Tibial artery (tissue), 4 donors: ENCODE data around the gene SMIM17.

ENCODE experiments used
- DNase-seq, 2 donors: peaks; one replicate each; pipeline ENCODE4 v3.0.0-alpha.2; 2019
- H3K27ac ChIP-seq, 2 donors: fragments of 200-600 bp; sonication (generic) in 1 of 2; 1 replicate in 1 of 2; 2 replicates in 1 of 2; pipeline ENCODE4 v1.5.1; 2018 to 2019; ENCODE audit warnings: mild to moderate bottlenecking in 1 of 2
- H3K27me3 ChIP-seq, 2 donors: fragments of 200-600 bp; sonication (generic) in 1 of 2; one replicate each; pipeline versions ENCODE4 v1.5.1 to v1.6.0; 2016 to 2019
- H3K36me3 ChIP-seq, 3 donors: fragments of 200-600 bp; sonication (generic) in 2 of 3; one replicate each; pipeline ENCODE4 v1.5.1; 2016 to 2019; ENCODE audit warnings: mild to moderate bottlenecking in 2 of 3
- H3K4me1 ChIP-seq, 4 donors: fragments of 200-600 bp; sonication (generic) in 2 of 4; 1 replicate in 3 of 4; 2 replicates in 1 of 4; pipeline ENCODE4 v1.5.1; 2016 to 2019
- H3K4me3 ChIP-seq, 2 donors: fragments of 200-600 bp; sonication (generic) in 1 of 2; 1 replicate in 1 of 2; 2 replicates in 1 of 2; pipeline ENCODE4 v1.5.1; 2018 to 2019; ENCODE audit warnings: mild to moderate bottlenecking in 2 of 2
- H3K9me3 ChIP-seq, 3 donors: fragments of 200-600 bp; sonication (generic) in 1 of 3; one replicate each; pipeline ENCODE4 v1.5.1; 2016 to 2019
- intact Hi-C: fragments of 100-400 bp; cut with DNase I; formaldehyde crosslinking; loops from one replicate; pipeline ENCODE4 v1.15.0; 2023; ENCODE audit warnings: low total_unique reads
- TF ChIP-seq, protein P1 (sequence below), 2 experiments: fragments of 200-600 bp in 1 of 2; fragments of 450-650 bp in 1 of 2; IDR thresholded peaks; one replicate each; pipeline ENCODE4 v1.5.1; 2017 to 2019; ENCODE audit warnings: antibody characterized with exemption in 2 of 2, mild to moderate bottlenecking in 1 of 2, moderate library complexity in 1 of 2

Gene SMIM17

DNA sequence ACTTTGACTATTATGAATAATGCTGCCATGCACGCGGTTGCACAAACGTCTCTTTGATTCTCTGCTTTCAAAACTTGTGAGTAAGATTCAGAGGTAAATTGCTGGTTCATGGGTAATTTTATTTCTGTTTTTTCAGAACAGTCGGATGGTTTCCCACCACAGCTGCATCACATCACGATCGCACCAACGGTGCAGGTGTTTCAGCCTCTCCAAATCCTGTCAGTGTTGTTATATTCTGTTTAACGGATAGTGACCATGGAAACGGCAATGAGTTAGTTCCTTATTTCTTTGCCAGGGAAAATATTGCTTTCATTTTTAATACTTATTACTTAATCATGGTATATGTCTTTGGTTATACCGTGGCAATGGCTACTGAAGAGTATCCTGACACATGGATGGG, 47.7 kb downstream of the SMIM17 start:
- intact Hi-C loops = no loop called here
- Histone ChIP-seq H3K27me3 (no peaks in the 10 kb centered on the region), H3K27ac (no peak overlapping the region), H3K4me1 (no peaks in the 10 kb centered on the region), H3K36me3 (peaks cover 0 to 4% (median 0%) of the 10 kb centered on the region in 3 donors), H3K4me3 (no peak overlapping the region), H3K9me3 (no peaks in the 10 kb centered on the region)
- TF ChIP-seq, protein P1, sequence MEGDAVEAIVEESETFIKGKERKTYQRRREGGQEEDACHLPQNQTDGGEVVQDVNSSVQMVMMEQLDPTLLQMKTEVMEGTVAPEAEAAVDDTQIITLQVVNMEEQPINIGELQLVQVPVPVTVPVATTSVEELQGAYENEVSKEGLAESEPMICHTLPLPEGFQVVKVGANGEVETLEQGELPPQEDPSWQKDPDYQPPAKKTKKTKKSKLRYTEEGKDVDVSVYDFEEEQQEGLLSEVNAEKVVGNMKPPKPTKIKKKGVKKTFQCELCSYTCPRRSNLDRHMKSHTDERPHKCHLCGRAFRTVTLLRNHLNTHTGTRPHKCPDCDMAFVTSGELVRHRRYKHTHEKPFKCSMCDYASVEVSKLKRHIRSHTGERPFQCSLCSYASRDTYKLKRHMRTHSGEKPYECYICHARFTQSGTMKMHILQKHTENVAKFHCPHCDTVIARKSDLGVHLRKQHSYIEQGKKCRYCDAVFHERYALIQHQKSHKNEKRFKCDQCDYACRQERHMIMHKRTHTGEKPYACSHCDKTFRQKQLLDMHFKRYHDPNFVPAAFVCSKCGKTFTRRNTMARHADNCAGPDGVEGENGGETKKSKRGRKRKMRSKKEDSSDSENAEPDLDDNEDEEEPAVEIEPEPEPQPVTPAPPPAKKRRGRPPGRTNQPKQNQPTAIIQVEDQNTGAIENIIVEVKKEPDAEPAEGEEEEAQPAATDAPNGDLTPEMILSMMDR (IDR thresholded peaks at IDR 0.05) = no peak
- DNase-seq = no peak

DNA sequence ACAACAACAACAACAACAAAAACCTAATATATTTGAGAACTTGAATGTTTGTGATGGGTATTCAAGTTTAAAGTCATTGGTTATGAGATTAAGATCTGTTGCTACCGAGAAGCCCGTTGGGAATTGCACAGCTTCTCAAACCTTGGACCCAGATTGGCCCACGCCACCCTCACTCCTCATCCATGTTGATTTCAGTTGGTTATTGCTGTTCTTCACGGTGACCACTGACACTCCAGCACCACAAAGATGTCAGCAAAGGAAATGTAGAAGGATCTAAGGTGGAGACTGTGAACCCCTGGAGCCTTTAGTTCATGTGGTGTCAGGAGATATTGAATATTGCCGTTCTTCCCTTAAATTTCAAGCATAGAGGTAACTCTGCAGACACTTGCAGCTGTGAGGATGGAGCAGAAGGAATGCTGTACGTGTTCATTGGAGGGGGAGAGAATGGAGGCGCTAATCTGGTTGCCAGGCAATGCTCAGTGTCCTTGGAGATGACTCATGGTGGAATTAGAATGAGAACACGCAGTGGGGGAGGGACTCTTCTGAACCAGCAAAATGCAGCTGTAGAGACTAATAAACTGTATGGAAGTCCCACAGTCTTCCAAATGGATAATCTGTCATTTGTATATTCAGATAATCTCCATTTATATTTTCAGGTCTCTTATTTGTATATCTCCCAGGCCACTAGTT, 49.4 kb downstream of the SMIM17 start:
- Histone ChIP-seq H3K4me3 (no peak overlapping the region), H3K36me3 (peaks cover 0 to 4% (median 0%) of the 10 kb centered on the region in 3 donors), H3K9me3 (no peaks in the 10 kb centered on the region), H3K4me1 (no peaks in the 10 kb centered on the region), H3K27me3 (no peaks in the 10 kb centered on the region), H3K27ac (no peak overlapping the region)
- TF ChIP-seq, protein P1 (IDR thresholded peaks at IDR 0.05) = no peak
- DNase-seq = no peak
- intact Hi-C loops = no loop called here

DNA sequence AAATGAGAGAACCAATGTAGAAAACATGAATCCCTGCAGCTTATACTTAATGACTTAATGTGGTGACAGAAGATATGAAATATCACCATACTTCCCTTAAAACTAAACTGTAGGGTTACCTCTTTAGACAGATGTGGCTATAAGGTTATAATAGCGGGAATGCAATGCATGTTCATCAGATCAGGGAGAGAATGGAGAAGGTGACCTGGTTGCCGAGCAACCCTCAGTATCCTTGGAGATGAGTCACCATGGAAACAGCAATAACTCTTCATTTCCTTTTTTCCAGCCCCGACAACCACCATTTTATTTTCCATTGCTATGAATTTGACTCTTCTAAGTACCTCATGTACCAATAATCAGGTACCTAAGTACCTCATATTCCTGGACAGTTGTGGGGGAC, 56.6 kb downstream of the SMIM17 start:
- TF ChIP-seq, protein P1 (IDR thresholded peaks at IDR 0.05) = no peak
- intact Hi-C loops = no loop called here
- H3K4me3 ChIP-seq = no peak overlapping the region
- no peaks in the 10 kb centered on the region for H3K4me1 ChIP-seq
- no peak for DNase-seq
- no peaks in the 10 kb centered on the region for H3K36me3 ChIP-seq
- H3K27ac ChIP-seq = no peak overlapping the region
- peaks cover 0 to 4% (median 4%) of the 10 kb centered on the region in 3 donors for H3K9me3 ChIP-seq
- no peaks in the 10 kb centered on the region for H3K27me3 ChIP-seq

DNA sequence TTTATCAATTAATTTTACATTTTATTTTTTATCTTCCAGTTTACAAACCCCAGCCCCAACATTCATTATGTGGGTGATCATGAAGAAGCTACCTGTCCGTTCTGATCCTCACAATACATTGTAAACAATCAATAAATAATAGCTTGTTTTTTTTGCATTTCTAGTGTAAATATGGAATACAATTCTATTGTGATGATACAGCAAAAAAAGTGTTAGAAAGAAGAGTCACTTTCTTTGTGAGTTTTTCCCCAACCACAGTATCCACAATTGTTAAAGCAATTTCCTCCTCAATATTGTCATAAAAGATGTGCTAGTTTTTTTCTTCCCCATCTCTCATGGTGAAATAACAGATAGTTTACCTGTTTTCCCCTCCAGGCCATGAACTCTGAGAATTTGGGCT, 58.9 kb downstream of the SMIM17 start:
- Histone ChIP-seq H3K27me3 (no peaks in the 10 kb centered on the region), H3K4me1 (no peaks in the 10 kb centered on the region), H3K9me3 (peaks cover 0 to 4% (median 4%) of the 10 kb centered on the region in 3 donors), H3K27ac (no peak overlapping the region), H3K36me3 (no peaks in the 10 kb centered on the region), H3K4me3 (no peak overlapping the region)
- intact Hi-C loops = no loop called here
- TF ChIP-seq, protein P1 (IDR thresholded peaks at IDR 0.05) = no peak
- DNase-seq = no peak

DNA sequence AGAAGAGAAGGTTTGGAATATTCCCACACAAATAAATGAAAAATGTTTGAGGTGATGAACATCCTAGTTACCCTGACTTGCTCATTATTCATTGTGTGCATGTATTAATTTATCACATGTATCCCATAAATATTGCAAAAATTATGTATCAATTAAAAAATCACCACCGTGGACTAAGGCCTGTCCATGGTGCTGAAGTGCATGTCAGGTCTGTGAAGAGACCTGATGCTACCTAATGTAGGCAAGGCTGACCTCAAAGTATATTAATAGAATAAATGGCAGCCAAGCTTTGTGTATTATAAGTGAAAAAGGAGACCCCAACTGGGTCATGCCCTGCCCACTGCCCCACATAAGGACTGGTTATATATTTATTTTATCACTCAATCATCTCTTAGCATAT, 63.0 kb downstream of the SMIM17 start:
- Histone ChIP-seq H3K36me3 (peaks cover 0 to 3% (median 0%) of the 10 kb centered on the region in 3 donors), H3K27me3 (no peaks in the 10 kb centered on the region), H3K4me3 (no peak overlapping the region), H3K27ac (no peak overlapping the region), H3K9me3 (peaks cover 0 to 4% (median 0%) of the 10 kb centered on the region in 3 donors), H3K4me1 (no peaks in the 10 kb centered on the region)
- intact Hi-C loops = no loop called here
- DNase-seq = no peak
- TF ChIP-seq, protein P1 (IDR thresholded peaks at IDR 0.05) = no peak
